Activated CD4-positive, alpha-beta T cell treated with anti-CD3 and anti-CD28 coated beads for 48 hours (primary cell): Measurements from ENCODE around the gene SUDS3.
A peak's percentile ranks its signal among the peaks of the same experiment; 100 is the strongest.

Experiments
- DNase-seq: peaks from one replicate; pipeline ENCODE4 v3.0.0-alpha.2; 2020

SUDS3 gene

DNA sequence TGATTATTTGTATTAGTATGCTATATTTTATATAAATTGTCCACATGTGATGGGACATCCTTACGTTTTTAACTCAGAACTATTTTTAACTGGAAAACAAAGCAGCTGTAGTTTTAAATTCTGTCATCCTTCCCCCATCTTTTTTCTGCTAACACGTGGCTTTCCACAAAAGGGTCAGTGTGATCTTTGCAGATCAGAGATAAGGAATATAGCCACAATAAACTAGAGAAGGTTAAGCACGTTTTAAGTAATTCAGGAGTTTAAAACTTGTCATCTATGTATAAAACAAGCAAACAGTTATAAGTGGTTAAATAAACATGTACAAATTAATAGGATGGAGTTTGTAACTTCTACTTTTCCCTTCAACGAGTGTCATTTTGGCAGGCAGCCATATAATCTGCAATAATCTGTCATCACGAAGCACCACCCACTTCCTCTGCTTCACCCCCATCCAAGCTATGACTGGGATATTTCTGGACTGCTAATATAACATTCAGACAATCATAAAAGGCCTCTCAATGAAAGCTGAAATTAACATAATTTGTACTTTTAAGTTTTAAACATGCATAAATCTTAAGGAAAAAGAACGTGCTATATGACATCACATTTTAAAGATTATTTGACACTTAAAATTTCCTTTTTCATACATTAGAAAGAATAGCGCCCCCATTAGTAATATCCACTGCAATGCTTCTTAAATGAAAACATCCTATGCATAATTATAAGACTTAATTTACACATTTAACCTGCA is 18.9 kb upstream of the SUDS3 start:
- DNase-seq, result peak; percentile 62

DNA sequence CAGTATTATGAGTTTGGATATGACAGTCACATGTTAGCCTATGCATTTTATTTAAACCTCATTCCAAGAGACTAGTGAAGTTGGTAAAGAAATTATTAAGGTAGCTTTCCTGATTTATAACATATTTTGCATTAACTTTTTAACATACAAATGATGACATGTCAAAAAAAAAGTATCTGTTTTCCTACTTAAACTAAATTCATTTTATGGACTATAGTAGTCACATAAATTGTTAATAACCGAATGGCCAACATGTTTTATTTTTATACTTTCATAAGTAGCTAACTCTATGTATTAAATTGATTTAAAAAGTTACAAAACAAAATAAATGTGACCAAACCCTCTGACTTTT is 18.4 kb upstream of the SUDS3 start:
- DNase-seq, result no peak

DNA sequence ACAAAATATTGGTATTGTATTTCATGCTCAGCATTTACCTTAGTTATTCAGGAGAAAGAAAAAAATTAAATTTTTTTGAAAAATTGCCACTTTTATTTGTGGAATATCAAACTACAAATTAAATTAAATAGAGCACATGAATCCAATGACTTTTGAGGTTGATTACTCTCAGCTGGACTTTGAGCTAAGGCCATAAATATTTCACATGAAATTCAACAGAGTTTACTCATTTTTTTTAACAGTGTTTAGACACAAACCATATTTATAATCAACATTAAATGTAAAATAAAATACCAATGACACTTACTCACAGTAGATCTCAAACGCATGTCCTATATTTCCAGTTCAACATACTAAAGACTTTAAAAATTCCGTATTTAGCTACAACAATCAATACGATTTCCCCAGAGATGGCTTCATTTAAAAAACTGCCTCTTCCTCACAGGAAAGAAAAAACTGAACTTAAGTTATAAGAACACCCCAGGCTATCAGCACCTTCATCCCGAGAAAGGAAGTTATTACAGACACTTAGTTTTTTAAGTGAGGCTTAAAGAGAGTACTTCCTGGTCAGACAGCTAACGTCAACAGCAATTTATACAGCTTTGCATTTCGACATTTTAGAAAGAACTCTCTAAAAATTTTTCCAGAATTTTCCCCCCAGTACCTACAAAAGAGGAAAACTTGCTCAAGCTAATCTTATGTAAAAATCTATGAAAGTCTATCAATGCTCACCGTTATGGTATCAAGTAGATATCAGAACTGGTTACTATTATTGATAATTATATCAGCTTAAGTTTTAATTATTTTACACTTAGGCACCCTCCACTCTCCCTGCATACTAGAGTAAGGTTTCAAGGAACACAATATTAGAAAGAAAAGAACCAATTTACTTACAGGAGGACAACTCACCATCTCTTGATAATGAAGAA is 17.5 kb upstream of the SUDS3 start:
- no peak for DNase-seq

DNA sequence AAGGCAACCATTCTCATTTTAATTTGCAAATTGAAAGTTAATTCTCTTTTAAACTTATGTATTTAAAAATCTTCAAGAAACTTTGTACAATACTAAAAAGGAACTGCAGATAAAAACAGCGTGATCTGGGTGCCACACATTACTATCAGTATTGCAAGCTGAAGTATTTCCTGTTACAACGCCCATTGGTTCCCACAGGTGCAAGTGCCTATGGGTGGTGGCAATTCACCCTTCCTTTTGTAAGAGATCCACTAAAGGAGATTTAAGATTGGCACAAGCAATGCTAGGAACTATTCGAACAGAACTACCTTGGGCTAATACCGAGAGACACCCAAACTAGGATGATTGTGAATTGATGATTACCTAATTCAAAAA is 16.8 kb upstream of the SUDS3 start:
- peak; percentile 33 for DNase-seq

DNA sequence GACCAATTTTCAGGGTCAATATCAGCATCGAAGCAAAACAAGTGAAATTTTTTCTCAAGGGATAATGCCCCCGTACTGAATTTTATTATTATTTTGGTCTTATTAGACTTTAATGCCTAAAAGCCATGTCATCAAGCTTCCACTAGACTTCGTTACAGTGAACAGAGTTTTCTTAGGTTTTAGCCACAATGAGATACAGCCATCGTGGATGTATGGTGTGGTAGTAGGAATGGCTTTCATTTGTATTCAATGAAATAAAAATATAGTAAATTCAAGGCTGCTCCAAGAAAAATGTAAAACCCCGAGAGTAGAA is 15.3 kb upstream of the SUDS3 start:
- no peak for DNase-seq

DNA sequence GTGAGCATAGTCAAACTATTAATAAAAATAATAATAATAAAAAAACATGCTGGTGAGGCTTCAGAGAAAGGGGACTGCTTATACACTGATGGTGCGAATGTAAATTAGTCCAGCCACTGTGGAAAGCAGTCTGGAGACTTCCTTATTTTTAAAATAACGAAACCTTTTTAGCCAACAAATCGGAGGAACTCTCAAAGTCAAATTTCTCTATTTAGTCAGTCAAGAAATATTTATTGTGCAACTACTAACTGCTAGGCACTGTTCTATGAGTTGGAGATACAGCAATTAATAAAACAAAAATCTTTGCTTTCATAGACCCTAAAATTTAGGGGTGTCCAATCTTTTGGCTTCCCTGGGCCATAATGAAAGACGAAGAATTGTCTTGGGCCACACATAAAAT is 14.5 kb upstream of the SUDS3 start:
- no peak for DNase-seq

DNA sequence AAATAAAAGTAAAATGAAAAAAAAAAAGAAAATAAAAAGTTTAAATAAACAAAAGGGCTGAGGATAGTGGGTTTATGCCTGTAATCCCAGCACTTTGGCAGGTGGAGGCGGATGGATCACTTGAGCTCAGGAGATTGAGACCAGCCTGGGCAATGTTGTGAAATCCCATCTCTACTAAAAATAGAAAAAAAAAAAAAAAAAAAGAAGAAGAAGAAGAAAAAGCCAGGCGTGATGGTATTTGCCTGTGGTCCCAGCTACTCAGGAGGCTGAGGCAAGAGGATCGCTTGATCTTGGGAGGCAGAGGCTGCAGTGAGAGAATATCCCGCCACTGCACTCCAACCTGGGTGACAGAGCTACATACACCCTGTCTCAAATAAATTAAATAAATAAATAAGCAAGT is 7.5 kb upstream of the SUDS3 start:
- DNase-seq, result no peak

DNA sequence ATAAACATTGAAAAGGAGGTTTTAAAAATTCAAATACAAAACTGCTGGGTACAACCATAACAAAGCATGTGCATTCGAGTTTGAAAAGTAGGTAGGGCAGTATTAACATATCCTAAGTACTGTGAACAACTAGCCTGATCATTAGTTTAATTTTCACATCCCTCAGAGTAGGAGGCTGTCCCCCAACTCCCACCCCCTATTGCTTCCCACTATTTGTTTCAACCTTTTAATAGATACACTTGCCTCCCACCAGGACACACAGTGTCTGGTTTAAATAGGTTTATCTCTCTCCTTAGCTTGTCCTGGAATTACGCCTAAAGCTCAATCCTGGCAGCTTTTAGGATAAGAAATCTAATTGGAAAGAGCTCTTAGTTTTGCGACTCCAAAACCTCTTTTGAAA is 5.8 kb upstream of the SUDS3 start:
- no peak for DNase-seq

DNA sequence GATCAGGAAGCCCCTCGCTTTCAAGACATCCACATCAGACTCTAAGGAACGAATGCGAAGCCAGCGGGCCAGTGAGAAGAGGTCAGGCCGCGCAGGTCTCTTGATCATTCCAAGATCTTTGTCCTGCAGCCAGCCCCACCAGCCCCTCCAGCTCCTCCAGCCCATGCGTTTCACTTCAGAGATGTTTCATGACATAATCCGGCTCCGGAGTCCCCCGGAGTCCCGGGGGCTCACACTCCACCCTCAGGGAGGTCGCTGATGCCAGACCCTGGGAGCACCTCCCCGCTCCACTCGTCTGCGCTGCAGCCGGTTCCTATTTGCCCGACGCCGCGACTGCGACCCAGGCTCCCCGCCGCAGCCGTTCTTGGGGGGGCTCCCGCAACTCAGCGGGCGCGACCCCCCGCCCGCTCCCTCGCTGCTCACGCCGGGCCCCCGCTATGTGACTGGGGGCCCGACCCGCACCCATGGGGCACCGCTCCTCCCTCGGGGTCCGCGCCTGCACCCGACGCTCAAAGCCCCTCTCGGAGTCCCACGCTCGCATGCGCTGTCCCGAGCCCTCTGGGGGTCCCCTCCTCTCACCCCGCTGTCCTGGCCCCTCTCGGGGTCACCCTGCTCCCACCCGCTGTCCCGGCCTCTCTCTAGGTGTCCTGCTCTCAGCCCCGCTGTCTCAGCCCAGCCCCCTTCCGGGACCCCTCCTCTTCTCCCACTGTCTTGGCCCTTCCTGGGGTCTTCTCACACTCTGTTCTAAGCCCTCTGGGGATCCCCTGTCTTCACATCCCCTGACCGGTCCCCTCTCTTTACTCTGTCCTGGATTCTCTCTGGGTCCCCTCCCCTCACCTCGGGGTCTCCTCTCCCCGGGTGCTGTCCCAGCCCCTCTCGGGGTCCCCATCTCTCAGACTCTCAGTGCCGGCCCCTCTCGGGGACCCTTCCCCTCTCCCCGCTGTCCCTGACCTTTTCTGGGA is 4.8 kb upstream of the SUDS3 start:
- DNase-seq, result peak; percentile 18

DNA sequence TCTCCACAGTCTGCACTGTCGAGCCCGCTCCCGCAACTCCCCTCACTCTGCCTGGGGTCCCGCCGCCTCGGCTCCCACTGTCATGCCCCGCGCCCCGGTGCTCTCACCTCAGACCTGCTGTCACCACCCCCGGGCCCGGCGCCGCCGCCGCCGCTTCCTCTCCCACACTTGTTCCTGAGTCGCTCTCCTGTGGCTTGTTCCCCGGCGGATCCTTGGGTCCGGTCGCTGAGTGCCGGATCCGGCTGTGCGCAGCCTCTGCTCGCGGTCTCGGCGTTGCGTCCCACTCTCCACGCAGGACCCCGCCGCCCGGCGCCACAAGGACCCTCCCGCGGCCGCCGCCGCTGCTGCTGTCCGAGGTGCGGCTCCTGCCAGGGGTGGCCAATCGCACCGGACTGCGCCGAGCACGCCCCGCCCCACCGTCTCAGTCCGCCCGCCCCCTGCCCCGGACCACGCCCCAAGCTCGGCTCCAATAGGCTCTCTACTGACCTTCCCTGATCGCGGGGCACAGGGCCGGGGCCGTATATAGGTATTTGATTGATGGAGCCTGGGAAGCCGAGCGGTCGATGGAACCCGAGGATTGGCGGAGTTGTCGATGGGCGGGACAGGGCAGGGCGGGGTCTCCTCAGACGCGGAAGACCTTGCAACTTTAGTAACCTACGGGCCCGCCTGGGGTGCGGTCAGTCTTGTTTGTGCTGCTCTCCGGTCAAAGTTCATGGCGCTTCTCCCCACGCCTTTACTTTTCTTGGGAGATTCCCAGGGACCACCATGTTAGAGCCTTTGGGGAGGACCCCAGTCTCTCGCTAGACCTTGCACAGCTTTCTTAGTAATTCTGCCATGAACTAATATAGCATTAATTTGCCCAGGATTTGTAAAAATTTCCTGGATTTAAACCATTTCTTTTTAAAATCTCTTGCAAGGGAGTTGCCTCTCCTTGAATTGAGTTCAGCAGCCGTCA is 3.5 kb upstream of the SUDS3 start, which contains the start of gene TAOK3:
TAOK3 (minus strand) TSS at position 367 of the 955 bp plus-strand sequence. CDS start 117,340 bp downstream, outside the sequence.
- peak; percentile 98 for DNase-seq

DNA sequence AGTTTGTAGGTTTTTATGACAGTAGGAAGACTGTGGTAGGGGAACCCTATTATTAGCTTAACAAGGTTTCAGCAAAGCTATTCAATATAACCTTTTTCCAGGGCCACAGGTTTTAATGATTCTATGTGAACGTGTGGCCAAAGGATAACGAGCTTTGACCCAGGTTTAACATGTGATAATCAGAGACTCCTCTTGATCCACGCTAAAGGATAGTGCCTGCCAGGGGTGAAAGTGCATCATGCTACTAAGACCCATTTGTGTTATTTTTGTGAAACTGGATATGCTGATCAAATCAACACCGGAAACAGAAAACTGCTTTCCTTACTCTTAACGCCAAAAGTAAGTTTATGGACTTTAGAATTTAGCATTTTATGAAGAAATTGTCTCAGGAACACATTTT is 2.7 kb upstream of the SUDS3 start:
- no peak for DNase-seq

DNA sequence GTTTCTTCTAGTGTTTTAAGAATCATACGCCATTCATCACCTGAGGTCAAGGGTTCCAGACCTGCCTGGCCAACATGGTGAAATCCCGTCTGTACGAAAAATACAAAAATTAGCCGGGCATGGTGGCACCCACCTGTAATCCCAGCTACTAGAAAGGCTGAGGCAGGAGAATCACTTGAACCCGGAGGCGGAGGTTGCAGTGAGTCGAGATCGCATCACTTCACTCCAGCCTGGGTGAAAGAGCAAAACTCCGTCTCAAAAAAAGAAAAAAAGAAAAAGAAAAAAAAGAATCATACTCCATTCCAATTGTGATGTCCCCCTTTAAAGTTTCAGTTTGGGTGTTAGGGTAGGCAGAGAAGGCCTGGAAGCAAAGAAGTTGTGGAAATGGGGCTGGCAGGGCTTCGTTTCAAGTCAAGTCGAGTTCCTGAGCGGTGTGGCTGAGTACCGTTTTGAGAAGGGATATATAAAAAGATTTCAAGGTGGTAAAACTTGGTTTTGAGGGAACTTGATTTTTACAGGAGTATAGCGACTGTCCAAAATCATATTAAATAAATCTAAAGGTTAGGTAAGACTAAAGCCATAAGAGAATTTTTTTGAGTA is 2.1 kb upstream of the SUDS3 start:
- peak; percentile 26 for DNase-seq

DNA sequence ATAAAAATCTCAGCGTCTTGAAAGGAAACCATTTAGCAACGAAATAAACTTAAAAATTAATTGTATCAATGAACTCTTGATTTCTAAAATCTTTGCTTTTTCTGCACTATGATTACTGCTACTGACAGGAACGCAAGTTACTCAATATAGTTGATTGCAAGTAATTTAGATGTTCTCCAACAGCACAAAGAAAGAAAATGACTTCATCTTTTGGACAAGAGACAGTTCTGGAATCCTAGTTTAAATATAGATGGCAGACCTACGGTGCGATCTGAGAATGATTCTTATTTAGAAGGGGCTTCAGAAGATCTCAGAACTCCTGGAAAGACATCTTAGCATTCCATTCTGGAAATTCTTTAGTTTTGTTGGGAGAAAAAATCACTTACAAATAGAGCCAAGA is 1.4 kb upstream of the SUDS3 start:
- DNase-seq, result no peak

DNA sequence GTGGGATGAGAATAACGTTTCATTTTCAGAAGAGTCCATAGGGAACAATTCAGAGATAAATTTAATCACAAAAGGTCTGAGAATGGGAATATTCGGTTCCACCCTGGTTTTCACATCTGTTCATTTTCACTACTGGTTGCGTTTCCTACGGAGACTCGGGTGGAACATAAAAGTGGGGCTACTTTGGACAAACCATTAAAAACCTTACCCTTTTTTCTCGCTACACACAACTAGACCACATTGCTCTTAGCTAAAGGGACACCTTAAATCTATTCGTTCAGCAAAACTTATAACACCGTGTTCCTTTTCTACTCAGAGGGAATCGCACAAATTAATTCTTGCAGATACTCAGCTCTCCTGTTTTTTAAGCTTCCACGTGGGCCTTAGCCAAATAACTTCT is 1.0 kb upstream of the SUDS3 start:
- no peak for DNase-seq

DNA sequence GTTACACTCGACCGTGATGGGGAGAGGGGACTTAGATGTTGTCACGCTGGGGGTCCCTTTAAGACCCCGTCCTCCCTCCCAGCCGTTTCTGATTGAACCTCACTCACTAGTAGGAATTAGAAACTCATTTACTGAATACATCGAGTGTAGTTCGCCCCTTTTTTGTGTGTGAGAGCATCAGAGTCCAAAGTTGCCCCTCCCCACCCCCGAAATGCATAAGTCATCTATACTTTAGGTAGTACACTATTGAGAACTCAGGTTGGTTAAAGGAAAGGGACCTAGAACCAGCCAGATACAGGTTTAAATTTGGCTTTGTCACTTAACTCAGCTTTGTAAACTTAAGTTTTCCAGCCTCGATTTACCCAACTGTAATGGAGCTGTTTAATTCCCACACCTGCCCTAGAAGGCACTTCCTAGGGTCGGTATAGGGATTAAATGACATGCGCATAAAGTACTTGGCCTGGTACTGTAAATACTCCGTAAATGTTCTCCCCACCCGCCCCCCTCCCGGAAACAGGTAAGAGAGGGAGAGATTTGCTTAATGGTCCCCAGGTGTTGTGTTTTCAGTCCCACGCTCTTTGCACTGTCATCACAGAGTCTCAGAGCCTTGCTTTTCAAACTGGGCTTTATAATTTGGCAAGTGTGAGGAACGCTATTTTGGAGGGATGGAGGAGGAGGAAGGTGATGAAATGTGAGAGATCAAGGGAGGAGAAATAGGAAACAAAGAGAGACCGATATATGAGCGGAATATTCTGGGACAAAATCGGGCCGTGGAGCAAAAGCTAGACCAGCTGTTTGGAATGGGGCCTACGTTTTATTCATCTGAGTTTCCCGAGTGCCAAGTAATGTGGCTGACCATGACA is 897 bp downstream of the SUDS3 start:
- no peak for DNase-seq

DNA sequence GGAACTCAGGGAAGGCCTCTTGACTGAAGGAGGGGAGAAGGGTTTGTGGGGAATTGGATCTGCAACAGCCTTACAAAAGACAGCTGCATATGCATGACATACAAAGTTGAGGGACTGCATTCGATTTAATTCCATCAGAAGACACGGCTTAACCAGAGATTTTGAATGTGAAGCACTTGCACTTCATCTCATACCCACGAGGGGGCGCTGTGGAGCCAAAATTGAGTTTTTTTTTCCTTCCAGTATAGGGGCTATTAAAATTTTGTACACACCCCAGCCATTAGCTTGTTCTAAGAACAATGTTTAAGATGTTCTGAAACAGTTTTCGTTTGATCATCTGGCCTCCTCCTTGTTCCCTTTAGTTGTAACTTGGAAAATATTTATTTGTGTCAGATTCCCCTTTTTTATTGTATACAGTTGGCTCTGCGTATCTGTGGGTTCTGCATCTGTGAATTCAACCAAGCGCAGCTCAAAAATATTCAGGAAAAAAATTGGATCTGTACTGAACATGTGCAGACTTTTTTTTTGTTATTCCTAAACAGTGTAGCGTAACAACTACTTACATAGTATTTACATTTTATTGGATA is 1.6 kb downstream of the SUDS3 start:
- DNase-seq, result peak; percentile 82

DNA sequence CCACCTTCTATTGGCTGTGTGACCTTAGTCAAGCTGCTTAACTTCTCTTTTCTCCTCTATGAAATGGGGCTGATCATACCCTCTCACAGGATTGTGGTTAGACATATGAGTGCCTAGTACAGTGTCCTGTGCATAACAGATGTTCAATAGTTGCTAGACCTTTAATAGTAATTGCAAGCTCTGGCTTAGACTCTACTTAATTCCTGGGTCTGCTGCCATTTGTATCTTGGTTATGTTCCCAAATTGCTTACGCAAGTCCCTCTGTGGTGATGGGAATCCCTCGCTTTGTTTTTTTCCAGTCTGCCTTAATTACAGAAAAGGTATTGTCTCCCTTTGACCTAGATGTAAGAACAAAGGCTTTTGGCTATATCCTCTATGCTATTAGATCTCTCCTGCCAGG is 15.1 kb downstream of the SUDS3 start:
- DNase-seq, result no peak

DNA sequence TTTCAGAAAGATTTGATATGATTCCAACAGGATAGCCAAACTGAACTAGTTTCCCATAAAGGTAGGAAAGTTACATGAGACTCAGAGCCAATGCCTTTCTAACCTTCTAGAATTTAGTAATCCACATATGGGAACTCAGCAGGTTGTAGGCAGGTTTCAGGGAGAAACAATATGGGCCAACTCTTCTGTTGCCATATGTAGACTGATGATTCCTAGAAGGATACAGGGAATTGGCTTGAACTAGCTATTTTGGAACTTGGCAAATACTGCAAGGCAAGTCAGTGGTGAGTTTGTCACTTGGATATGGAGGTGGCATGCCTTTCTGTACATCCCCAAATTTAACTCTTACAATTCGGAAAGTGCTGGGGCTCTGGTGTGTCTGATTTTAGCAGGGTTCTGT is 15.5 kb downstream of the SUDS3 start:
- DNase-seq, result no peak

DNA sequence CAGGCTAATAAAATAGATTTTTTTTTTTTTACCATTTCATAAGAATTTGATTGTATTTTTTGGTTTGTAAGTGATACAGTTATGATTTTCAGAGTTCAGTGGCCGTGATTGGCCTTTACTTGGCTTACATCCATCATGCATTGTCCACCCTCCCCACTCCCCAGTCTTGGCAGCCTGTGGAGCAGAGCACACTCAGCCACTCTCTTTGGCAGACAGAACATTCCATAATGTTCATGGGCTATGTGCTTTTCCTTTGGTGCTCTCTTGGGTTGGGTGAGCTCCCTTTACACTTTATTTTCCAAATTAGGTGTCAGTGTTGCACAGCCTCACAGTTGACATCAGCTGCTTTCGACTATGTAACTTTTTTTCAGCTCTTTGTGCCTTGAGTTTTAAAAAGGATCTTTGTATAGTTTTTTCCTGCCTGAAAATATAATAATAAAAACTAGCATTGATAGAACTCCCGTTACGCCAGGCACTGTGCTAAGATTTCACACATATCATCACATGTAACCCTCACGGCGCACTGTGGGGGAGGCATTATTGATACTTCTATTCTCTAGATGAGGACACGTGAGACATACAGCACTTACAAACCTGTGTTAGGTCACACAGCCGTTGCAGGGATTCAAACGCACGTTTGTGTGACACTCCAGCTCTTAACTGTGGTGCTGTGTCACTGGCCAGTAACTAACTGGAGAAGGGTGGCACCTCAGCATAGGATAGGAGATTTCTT is 21.5 kb downstream of the SUDS3 start:
- DNase-seq, result no peak

DNA sequence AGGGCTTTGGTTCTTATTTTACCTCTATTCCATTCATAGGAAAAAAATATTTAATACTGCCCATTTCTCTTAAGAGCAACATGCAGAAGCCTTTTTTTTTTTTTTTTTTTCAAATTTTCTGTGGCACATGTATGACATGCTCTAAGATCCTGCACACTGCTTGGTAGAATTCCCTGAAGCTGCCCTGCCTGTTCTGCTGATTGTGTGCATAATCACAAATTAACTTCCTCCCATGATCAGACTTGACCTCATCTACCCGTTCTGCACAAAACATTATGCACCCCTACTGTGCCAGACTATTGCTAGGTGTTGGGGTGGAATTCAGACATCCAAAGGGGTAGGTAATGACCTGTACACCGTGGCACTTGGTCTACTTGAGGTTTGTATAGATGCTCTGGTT is 22.2 kb downstream of the SUDS3 start:
- no peak for DNase-seq
